ENCODE results near the gene ITSN2.

DNA sequence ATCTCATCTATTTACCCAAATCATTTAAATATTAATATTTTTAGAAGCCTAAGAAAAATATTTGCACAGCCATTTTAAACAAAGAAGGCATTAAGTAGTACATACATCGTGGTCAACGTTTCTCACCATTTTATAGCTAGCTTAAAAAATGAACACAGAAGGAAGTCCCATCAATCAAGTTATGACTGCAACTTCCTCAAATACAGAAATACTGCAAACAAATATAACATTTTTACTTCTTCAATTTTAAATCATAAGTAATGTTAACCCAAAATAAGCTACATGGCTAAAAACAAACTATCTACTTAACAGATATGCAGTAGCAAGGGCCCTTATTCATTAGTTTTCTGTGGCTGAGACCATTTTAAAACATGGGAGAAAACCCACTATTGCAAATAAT is 30.6 kb downstream of the ITSN2 start:
- TF ChIP-seq POLR2A (IDR thresholded peaks at IDR 0.05; ENCODE audit: low read depth, low read length) = no peak
- TF ChIP-seq POLR2AphosphoS5 (IDR thresholded peaks at IDR 0.05; ENCODE audit: low read depth, low read length) = no peak

Measured in GM12892 (cell line).